ENCODE results near the gene RNF40.

The RNF40 gene

DNA sequence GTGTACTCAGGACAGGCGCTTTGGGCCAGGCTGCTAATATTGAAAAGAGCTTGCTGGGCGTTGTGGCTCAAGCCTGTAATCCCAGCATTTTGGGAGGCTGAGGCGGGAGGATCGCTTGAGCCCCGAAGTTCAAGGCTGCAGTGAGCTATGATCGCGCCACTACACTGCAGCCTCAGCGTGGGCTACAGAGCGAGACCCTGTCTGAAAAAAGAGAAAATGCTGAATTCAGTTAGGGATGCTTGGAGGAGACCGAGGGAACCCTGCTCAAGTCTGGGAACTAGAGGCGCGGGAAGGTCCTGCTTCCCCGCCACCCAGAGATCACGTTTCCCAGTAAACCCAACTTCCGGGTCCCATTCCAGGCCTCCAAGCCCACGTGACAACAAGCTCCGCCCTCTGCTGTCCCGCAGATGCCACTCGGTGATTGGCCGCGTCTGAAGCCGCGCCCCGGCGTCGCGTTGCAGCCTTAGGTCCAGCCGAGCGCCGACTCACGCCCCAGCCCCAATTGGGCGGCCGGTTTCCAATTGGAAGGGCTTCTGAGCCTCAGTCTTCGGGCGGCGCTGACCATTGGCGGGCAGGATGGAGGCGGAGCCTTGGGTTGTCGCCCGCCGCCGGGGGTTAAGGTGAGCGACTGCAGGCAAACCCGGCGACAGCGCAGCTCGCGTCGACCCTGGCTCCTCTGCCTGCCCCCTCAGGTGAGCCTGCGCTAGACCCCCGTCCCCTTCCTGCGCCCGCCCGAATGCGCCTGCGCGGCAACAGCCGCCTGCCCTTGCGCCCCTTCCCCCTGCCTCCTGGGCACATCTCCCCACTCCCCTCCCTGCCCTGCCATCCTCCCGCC, 14.1 kb upstream of the RNF40 start, which contains the start of gene PHKG2:
Gene PHKG2, plus strand, starts transcription at position 627 of the 835 bp plus-strand sequence. CDS start 396 bp downstream, outside the sequence.
- peak within 1 kb of the TSS; percentile 84 for H3K4me3 ChIP-seq (ENCODE audit: low read length)
- TF ChIP-seq, protein P1, sequence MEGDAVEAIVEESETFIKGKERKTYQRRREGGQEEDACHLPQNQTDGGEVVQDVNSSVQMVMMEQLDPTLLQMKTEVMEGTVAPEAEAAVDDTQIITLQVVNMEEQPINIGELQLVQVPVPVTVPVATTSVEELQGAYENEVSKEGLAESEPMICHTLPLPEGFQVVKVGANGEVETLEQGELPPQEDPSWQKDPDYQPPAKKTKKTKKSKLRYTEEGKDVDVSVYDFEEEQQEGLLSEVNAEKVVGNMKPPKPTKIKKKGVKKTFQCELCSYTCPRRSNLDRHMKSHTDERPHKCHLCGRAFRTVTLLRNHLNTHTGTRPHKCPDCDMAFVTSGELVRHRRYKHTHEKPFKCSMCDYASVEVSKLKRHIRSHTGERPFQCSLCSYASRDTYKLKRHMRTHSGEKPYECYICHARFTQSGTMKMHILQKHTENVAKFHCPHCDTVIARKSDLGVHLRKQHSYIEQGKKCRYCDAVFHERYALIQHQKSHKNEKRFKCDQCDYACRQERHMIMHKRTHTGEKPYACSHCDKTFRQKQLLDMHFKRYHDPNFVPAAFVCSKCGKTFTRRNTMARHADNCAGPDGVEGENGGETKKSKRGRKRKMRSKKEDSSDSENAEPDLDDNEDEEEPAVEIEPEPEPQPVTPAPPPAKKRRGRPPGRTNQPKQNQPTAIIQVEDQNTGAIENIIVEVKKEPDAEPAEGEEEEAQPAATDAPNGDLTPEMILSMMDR (conservative IDR thresholded peaks at IDR 0.05; ENCODE audit: low read length), result no peak

DNA sequence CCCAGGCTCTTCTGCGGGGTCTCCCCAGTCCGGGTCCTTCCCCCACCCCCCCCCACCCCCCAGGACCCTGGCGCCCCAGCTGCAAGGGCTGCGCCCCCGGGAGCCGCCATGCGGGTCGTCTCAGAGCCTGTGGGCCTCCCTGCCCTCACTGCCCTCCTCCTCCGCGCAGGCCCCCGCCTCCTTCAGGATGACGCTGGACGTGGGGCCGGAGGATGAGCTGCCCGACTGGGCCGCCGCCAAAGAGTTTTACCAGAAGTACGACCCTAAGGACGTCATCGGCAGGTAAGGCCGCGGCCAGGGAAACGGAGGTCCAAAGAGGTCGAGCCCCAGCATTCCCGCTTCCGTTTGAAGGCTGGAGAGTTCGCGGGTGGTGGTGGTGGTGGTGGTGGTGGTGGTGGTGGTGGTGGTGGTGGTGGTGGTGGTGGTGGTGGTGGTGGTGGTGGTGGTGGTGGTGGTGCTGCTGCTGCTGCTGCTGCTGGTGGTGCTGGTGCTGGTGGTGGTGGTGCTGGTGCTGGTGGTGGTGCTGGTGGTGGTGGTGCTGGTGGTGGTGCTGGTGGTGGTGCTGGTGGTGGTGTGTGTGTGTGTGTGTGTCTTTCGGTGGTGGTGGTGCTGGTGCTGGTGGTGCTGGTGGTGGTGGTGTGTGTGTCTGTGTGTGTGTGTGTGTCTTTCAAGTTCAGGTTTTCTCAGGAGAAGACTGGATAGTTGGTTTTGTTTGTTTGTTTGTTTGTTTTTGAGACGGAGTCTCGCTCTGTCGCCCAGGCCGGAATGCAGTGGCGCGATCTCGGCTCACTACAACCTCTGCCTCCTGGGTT, 13.3 kb upstream of the RNF40 start:
- peak overlapping the region; percentile 84 for H3K4me3 ChIP-seq (ENCODE audit: low read length)
- peak; percentile 20 for DNase-seq (ENCODE audit: low read depth)

More for the DNA sequence above, 14.1 kb upstream of the RNF40 start, which contains the start of gene PHKG2:
- DNase-seq (ENCODE audit: low read depth), result peak; percentile 99

GRCh38 chr16:30750201-30750600, 11.9 kb upstream of the RNF40 start:
- H3K4me3 ChIP-seq (ENCODE audit: low read length), result no peak overlapping the region
- DNase-seq (ENCODE audit: low read depth), result no peak
- TF ChIP-seq, protein P1 (conservative IDR thresholded peaks at IDR 0.05; ENCODE audit: low read length), result no peak

More for the DNA sequence above, 13.3 kb upstream of the RNF40 start:
- TF ChIP-seq, protein P1 (conservative IDR thresholded peaks at IDR 0.05; ENCODE audit: low read length), result no peak

DNA sequence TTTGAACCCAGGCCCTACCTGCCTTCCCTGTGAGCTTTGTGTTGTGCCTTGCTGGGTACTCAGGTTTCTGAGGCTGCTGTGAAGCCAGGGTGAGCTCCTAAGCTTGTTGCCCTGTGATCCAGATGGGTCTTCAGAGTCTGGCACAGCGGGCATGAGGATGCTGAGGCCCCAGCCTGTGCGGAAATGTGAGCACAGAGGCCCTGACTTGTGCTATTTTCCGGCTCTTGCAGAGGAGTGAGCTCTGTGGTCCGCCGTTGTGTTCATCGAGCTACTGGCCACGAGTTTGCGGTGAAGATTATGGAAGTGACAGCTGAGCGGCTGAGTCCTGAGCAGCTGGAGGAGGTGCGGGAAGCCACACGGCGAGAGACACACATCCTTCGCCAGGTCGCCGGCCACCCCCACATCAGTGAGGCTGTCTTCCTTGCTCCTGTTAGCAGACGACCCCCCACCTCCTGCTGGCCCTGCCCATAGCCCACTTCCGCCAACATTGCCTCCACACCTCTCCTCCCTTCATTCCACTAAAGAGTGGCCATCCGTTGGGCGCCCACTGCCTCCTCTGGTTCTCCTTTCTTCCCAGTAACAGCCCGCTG, 11.2 kb upstream of the RNF40 start:
- H3K4me3 ChIP-seq (ENCODE audit: low read length), result no peak overlapping the region
- TF ChIP-seq, protein P1 (conservative IDR thresholded peaks at IDR 0.05; ENCODE audit: low read length), result no peak
- DNase-seq (ENCODE audit: low read depth), result no peak

- TF ChIP-seq, protein P1 (conservative IDR thresholded peaks at IDR 0.05; ENCODE audit: low read length), result no peak
- no peak overlapping the region for H3K4me3 ChIP-seq (ENCODE audit: low read length)
- DNase-seq (ENCODE audit: low read depth), result no peak
Measured at GRCh38 chr16:30753596-30753995, 8.5 kb upstream of the RNF40 start.

DNA sequence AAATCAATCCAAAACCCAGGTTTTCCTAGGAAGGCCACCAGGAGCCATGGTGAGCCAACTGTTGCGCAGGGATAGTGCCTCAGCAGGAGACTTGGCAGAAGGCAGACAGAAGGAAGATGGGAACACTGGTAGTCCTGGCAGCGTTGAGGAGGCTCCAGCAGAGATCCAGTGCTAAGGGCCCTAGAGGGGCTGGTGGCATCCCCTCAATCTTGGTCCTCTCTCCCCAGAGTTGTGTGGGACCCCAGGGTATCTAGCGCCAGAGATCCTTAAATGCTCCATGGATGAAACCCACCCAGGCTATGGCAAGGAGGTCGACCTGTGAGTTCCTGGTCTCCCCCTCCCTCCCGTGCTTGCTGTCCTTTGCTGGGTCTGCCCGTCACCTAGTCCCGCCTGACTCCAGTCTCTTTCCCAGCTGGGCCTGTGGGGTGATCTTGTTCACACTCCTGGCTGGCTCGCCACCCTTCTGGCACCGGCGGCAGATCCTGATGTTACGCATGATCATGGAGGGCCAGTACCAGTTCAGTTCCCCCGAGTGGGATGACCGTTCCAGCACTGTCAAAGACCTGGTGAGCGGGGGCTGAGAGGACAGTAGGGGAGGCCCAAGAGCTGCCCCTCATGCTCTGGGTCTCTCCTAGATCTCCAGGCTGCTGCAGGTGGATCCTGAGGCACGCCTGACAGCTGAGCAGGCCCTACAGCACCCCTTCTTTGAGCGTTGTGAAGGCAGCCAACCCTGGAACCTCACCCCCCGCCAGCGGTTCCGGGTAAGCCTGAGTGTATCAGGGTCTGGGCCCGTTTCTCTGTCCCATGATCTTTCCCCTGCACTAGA, 6.0 kb upstream of the RNF40 start:
- TF ChIP-seq, protein P1 (conservative IDR thresholded peaks at IDR 0.05; ENCODE audit: low read length), result no peak
- DNase-seq (ENCODE audit: low read depth), result no peak
- no peak overlapping the region for H3K4me3 ChIP-seq (ENCODE audit: low read length)
